ENCODE data around the gene KIDINS220. TPM values are rescaled to one million over a fixed set of nuclear protein-coding genes. Genes with fewer than 3 reads are reported as not detected.

Gene KIDINS220
- total RNA-seq, 1 experiment from 2014 or later, result 20.1 TPM

DNA sequence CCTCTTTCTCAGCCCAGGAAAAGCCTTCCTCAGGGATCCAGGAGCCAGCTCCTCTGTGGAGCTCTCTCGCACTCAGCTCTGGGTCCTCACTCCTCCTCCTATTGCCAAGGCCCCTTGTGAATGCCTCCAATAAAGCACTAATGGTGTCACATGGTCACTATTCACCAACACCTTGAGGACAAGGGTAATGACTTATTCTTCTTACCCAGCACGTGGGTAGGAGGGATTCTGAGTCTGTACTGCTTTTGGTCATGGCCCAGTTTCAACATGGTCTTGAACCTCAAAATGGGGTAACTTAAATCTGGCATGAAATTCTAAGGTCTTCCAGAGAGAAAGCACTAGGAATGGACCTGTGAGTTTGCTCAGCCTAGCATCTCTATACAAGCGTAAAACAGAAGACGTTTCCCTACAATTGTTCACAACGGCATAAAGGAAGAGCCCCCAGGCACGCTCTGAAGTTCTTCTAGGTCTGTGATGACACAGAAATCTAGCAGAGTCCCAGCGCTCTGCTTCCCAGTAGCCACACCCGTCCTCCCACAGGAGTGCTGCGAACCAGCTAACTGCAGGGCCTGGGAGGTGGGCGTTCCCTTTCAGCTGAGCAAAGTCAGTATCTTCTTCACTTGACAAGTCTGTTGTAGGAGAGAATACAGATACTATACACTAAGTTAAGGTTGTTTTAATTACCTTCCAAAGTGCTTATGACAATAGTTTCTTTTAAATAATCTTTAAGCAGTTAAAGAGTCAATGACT, 14.6 kb upstream of the KIDINS220 start:
- no peak overlapping the region for H3K4me3 ChIP-seq (replicated peaks in 1 of 2; ENCODE audit: low read depth in 1 of 2, low read length in 2 of 2)
- 0 out of 4 replicates have a peak, but pooled peaks cover 0 to 4% of the 10 kb centered on the region in 2 experiments for H3K4me1 ChIP-seq (ENCODE audit: control insufficient read depth in 1 of 2, insufficient read depth in 2 of 2, low read length in 2 of 2)
- H3K9me3 ChIP-seq (ENCODE audit: control insufficient read depth in 1 of 2, insufficient read depth in 1 of 2, low read depth in 1 of 2, low read length in 2 of 2), result no peaks in the 10 kb centered on the region
- no peaks in the 10 kb centered on the region for H3K79me2 ChIP-seq (ENCODE audit: insufficient read depth, low read length)
- H3K4me2 ChIP-seq (ENCODE audit: low read length), result no peak overlapping the region
- TF ChIP-seq ELF1 (IDR thresholded peaks at IDR 0.05; ENCODE audit: borderline replicate concordance, low read depth), result no peak
- TF ChIP-seq, protein P1, sequence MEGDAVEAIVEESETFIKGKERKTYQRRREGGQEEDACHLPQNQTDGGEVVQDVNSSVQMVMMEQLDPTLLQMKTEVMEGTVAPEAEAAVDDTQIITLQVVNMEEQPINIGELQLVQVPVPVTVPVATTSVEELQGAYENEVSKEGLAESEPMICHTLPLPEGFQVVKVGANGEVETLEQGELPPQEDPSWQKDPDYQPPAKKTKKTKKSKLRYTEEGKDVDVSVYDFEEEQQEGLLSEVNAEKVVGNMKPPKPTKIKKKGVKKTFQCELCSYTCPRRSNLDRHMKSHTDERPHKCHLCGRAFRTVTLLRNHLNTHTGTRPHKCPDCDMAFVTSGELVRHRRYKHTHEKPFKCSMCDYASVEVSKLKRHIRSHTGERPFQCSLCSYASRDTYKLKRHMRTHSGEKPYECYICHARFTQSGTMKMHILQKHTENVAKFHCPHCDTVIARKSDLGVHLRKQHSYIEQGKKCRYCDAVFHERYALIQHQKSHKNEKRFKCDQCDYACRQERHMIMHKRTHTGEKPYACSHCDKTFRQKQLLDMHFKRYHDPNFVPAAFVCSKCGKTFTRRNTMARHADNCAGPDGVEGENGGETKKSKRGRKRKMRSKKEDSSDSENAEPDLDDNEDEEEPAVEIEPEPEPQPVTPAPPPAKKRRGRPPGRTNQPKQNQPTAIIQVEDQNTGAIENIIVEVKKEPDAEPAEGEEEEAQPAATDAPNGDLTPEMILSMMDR (IDR thresholded peaks at IDR 0.05 in 2 of 3, conservative IDR thresholded peaks at IDR 0.05 in 1 of 3; ENCODE audit: borderline replicate concordance in 1 of 3, insufficient read depth in 1 of 3, low read depth in 2 of 3, low read length in 2 of 3), result no peak
- BruUV-seq (replicated peaks), result no TSS peak
- H4K20me1 ChIP-seq (ENCODE audit: insufficient read depth), result no peaks in the 10 kb centered on the region
- intact Hi-C loops (cut with micrococcal nuclease), result no loop called here
- RAD21 ChIA-PET (ENCODE audit: low non-redundant PET in 1 of 2, low total read pairs in 2 of 2, uncharacterized antibody in 2 of 2, unreplicated experiment in 2 of 2), result no interaction called here
- ATAC-seq (no peak; the same call in 1 of the 2 replicates), DNase-seq (ENCODE audit: low read depth, low spot score) (no peak)
- H3K9ac ChIP-seq (ENCODE audit: low read length), result no peak overlapping the region
- H2AFZ ChIP-seq (ENCODE audit: low read depth, low read length, poor library complexity, severe bottlenecking), result no peak overlapping the region
- no peak overlapping the region for H3K27ac ChIP-seq (ENCODE audit: low read depth, low read length)
- no peaks in the 10 kb centered on the region for H3K36me3 ChIP-seq (ENCODE audit: control insufficient read depth in 1 of 2, insufficient read depth in 2 of 2, low read length in 2 of 2)
- no peaks in the 10 kb centered on the region for H3K27me3 ChIP-seq (ENCODE audit: insufficient read depth, low read length)
- no peaks in the 10 kb centered on the region for H3K9me2 ChIP-seq (ENCODE audit: insufficient read depth)
- CTCF ChIA-PET, result no interaction called here
- POLR2A ChIA-PET, result no interaction called here

DNA sequence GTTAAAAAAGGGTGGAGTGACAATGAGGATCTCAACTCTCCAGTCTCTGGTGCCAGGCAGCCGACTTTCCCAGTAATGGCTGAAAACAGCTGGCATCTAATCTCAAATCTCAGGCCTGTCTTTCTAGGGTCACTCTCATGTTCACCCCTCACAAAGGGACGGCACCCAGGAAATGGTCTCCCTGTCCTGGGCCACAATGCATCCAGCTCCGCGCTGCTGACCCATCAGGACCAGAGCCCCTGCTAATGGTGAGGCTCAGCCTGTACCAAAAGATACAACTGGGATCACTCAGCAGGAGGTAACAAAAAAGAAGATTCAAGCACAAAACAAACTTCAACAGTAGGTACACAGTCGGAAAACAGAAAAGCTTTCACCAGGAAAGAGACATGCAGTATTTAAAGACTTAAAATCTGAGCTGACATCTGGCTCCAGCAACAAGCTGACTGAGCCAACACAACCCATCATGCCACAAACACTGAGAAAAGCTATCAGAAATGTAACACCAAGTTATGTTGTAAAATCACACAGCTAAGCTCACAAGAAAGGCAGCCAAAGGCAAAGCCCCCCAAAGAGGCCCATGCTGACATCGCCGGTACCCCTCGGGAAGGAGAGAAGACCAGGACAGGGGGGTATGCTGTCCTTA, 13.6 kb upstream of the KIDINS220 start:
- no peak overlapping the region for H3K27ac ChIP-seq (ENCODE audit: low read depth, low read length)
- BruUV-seq (replicated peaks), result no TSS peak
- ChIA-PET RAD21 (ENCODE audit: low non-redundant PET in 1 of 2, low total read pairs in 2 of 2, uncharacterized antibody in 2 of 2, unreplicated experiment in 2 of 2) (no interaction called here), CTCF (no interaction called here), POLR2A (no interaction called here)
- H3K36me3 ChIP-seq (ENCODE audit: control insufficient read depth in 1 of 2, insufficient read depth in 2 of 2, low read length in 2 of 2), result no peaks in the 10 kb centered on the region
- no peaks in the 10 kb centered on the region for H3K27me3 ChIP-seq (ENCODE audit: insufficient read depth, low read length)
- no peak overlapping the region for H3K4me2 ChIP-seq (ENCODE audit: low read length)
- H3K9me3 ChIP-seq (ENCODE audit: control insufficient read depth in 1 of 2, insufficient read depth in 1 of 2, low read depth in 1 of 2, low read length in 2 of 2), result no peaks in the 10 kb centered on the region
- no peaks in the 10 kb centered on the region for H4K20me1 ChIP-seq (ENCODE audit: insufficient read depth)
- 0 out of 4 replicates have a peak, but pooled peaks cover 0 to 4% of the 10 kb centered on the region in 2 experiments for H3K4me1 ChIP-seq (ENCODE audit: control insufficient read depth in 1 of 2, insufficient read depth in 2 of 2, low read length in 2 of 2)
- no peak overlapping the region for H2AFZ ChIP-seq (ENCODE audit: low read depth, low read length, poor library complexity, severe bottlenecking)
- H3K9ac ChIP-seq (ENCODE audit: low read length), result no peak overlapping the region
- H3K79me2 ChIP-seq (ENCODE audit: insufficient read depth, low read length), result no peaks in the 10 kb centered on the region
- H3K9me2 ChIP-seq (ENCODE audit: insufficient read depth), result no peaks in the 10 kb centered on the region
- no peak overlapping the region for H3K4me3 ChIP-seq (replicated peaks in 1 of 2; ENCODE audit: low read depth in 1 of 2, low read length in 2 of 2)
- DNase-seq (ENCODE audit: low read depth, low spot score) (no peak), ATAC-seq (no peak)
- intact Hi-C loops (cut with micrococcal nuclease), result no loop called here
- no peak for TF ChIP-seq YY1 (IDR thresholded peaks at IDR 0.05; ENCODE audit: extremely low read depth, insufficient replicate concordance, low read depth, low read length)
- no peak for TF ChIP-seq CBX3 (IDR thresholded peaks at IDR 0.05; ENCODE audit: low read depth)
- TF ChIP-seq, protein P2, sequence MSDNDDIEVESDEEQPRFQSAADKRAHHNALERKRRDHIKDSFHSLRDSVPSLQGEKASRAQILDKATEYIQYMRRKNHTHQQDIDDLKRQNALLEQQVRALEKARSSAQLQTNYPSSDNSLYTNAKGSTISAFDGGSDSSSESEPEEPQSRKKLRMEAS (IDR thresholded peaks at IDR 0.05), result no peak
- no peak for TF ChIP-seq POLR2A (IDR thresholded peaks at IDR 0.05; ENCODE audit: borderline replicate concordance, extremely low read depth, insufficient read depth, insufficient read length)
- TF ChIP-seq JUND (IDR thresholded peaks at IDR 0.05), result no peak
- TF ChIP-seq EZH2 (IDR thresholded peaks at IDR 0.05), result no peak
- TF ChIP-seq, protein P3, sequence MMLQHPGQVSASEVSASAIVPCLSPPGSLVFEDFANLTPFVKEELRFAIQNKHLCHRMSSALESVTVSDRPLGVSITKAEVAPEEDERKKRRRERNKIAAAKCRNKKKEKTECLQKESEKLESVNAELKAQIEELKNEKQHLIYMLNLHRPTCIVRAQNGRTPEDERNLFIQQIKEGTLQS (IDR thresholded peaks at IDR 0.05), result no peak
- TF ChIP-seq SRF (IDR thresholded peaks at IDR 0.05; ENCODE audit: low read depth), result no peak
- TF ChIP-seq ELF1 (IDR thresholded peaks at IDR 0.05; ENCODE audit: borderline replicate concordance, low read depth), result no peak
- TF ChIP-seq, protein P4, sequence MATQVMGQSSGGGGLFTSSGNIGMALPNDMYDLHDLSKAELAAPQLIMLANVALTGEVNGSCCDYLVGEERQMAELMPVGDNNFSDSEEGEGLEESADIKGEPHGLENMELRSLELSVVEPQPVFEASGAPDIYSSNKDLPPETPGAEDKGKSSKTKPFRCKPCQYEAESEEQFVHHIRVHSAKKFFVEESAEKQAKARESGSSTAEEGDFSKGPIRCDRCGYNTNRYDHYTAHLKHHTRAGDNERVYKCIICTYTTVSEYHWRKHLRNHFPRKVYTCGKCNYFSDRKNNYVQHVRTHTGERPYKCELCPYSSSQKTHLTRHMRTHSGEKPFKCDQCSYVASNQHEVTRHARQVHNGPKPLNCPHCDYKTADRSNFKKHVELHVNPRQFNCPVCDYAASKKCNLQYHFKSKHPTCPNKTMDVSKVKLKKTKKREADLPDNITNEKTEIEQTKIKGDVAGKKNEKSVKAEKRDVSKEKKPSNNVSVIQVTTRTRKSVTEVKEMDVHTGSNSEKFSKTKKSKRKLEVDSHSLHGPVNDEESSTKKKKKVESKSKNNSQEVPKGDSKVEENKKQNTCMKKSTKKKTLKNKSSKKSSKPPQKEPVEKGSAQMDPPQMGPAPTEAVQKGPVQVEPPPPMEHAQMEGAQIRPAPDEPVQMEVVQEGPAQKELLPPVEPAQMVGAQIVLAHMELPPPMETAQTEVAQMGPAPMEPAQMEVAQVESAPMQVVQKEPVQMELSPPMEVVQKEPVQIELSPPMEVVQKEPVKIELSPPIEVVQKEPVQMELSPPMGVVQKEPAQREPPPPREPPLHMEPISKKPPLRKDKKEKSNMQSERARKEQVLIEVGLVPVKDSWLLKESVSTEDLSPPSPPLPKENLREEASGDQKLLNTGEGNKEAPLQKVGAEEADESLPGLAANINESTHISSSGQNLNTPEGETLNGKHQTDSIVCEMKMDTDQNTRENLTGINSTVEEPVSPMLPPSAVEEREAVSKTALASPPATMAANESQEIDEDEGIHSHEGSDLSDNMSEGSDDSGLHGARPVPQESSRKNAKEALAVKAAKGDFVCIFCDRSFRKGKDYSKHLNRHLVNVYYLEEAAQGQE (IDR thresholded peaks at IDR 0.05; ENCODE audit: low read depth), result no peak
- no peak for TF ChIP-seq POLR2AphosphoS5 (IDR thresholded peaks at IDR 0.05; ENCODE audit: low read depth, low read length)
- TF ChIP-seq EZH2phosphoT487 (IDR thresholded peaks at IDR 0.05; ENCODE audit: borderline replicate concordance), result no peak
- no peak for TF ChIP-seq ZFX (IDR thresholded peaks at IDR 0.05)
